OCI-LY7 (cell line): ENCODE data around the gene PSME3. TPM values are rescaled to one million over a fixed set of nuclear protein-coding genes. Genes with fewer than 3 reads are reported as not detected.

Source experiments
- BruUV-seq: library from RNA; stranded (reverse); fragments of 400-500 nt; replicated peaks from 2 replicates; lab custom pipeline; 2021; lab: Mats Ljungman, UMichigan
- CTCF ChIA-PET: fragments of 300-600 bp; sonication (Branson Sonifier 250); formaldehyde crosslinking; loops from one replicate; lab custom pipeline; 2022; ENCODE audit warnings: antibody characterized with exemption; ENCODE audit not compliant: unreplicated experiment; lab: Charles Lee
- POLR2A ChIA-PET: fragments of 300-600 bp; sonication (Branson Sonifier 250); formaldehyde crosslinking; loops from one replicate; lab custom pipeline; 2022; ENCODE audit warnings: antibody characterized with exemption; lab: Charles Lee
- DNase-seq: peaks from one replicate; pipeline ENCODE4 v3.0.0-alpha.2; 2015; ENCODE audit warnings: low spot score
- H2AFZ ChIP-seq: fragments of 200-600 bp; sonication (generic), shearing (Covaris generic); 2 replicates; pipeline ENCODE4 v1.6.1; 2014; ENCODE audit warnings: mild to moderate bottlenecking, antibody characterized with exemption, low read length, moderate library complexity
- H3K27ac ChIP-seq: fragments of 200-600 bp; sonication (generic); 2 replicates; pipeline ENCODE4 v1.5.1; 2014; ENCODE audit warnings: mixed run types, low read depth, mild to moderate bottlenecking, moderate library complexity, low read length, inconsistent platforms; ENCODE audit not compliant: poor library complexity, severe bottlenecking
- H3K36me3 ChIP-seq: fragments of 200-600 bp; sonication (generic); 2 replicates; pipeline ENCODE4 v1.6.1; 2014; ENCODE audit warnings: mild to moderate bottlenecking, antibody characterized with exemption, low read length, moderate library complexity, mixed read lengths; ENCODE audit not compliant: insufficient read depth
- H3K4me1 ChIP-seq: fragments of 200-600 bp; sonication (generic); 2 replicates; pipeline ENCODE4 v1.5.1; 2014; ENCODE audit warnings: mild to moderate bottlenecking, low read length; ENCODE audit not compliant: insufficient read depth, poor library complexity, severe bottlenecking
- H3K4me2 ChIP-seq: fragments of 200-600 bp; sonication (generic); 2 replicates; pipeline ENCODE4 v1.6.1; 2014; ENCODE audit warnings: mild to moderate bottlenecking, low read length
- H3K4me3 ChIP-seq: fragments of 200-600 bp; sonication (generic); 2 replicates; pipeline ENCODE4 v1.5.1; 2014; ENCODE audit warnings: mild to moderate bottlenecking, low read depth, low read length; ENCODE audit not compliant: poor library complexity, severe bottlenecking
- H3K79me2 ChIP-seq: fragments of 200-600 bp; sonication (generic); 2 replicates; pipeline ENCODE4 v1.6.1; 2016; ENCODE audit warnings: low read depth, mild to moderate bottlenecking, low read length, moderate library complexity, mixed read lengths; ENCODE audit not compliant: insufficient read depth
- H3K9me2 ChIP-seq: fragments of 200-600 bp; sonication (generic); 2 replicates; pipeline ENCODE4 v1.6.1; 2016; ENCODE audit warnings: mild to moderate bottlenecking, low read length, mixed read lengths; ENCODE audit not compliant: insufficient read depth
- H3K9me3 ChIP-seq: fragments of 200-600 bp; sonication (generic); 2 replicates; pipeline ENCODE4 v1.6.1; 2014; ENCODE audit warnings: mild to moderate bottlenecking, mixed run types, low read length, mixed read lengths
- H4K20me1 ChIP-seq: fragments of 200-600 bp; sonication (generic); 2 replicates; pipeline ENCODE4 v1.6.1; 2014; ENCODE audit warnings: mild to moderate bottlenecking, antibody characterized with exemption, low read length, moderate library complexity, mixed read lengths; ENCODE audit not compliant: insufficient read depth
- EZH2phosphoT487 ChIP-seq: fragments of 200-600 bp; sonication (generic); IDR thresholded peaks from 2 replicates; pipeline ENCODE4 v1.6.1; 2018; ENCODE audit warnings: low read depth, borderline replicate concordance, mild to moderate bottlenecking, mixed run types, antibody characterized with exemption, low read length, moderate library complexity, mixed read lengths
- intact Hi-C: fragments of 100-400 bp; cut with micrococcal nuclease; formaldehyde crosslinking; loops from one replicate; pipeline ENCODE4 v1.10.0; 2022; ENCODE audit not compliant: unreplicated experiment
- total RNA-seq, 2 experiments: library from RNA; depleted of rRNA in 1 of 2; stranded (reverse); fragments of >200 nt in 1 of 2; shearing (Covaris generic) in 1 of 2; gene quantifications; 2 replicates each; pipeline ENCODE4 v1.2.3, GENCODE V29; 2014 to 2022
- TF ChIP-seq, protein P1 (sequence below): fragments of 200-600 bp; sonication (generic); conservative IDR thresholded peaks from 2 replicates; pipeline ENCODE4 v1.5.1; 2014; ENCODE audit warnings: mild to moderate bottlenecking, antibody characterized with exemption, low read length, moderate library complexity, mixed read lengths

Gene PSME3
- total RNA-seq, 2 experiments from 2014 or later, result 81.9 to 167 TPM

- Histone ChIP-seq H4K20me1 (peaks cover 8% of the 10 kb centered on the region; the same call in 1 of the 2 replicates), H3K4me3 (no peak overlapping the region), H3K4me1 (peaks cover 15% of the 10 kb centered on the region), H3K79me2 (peaks cover 37% of the 10 kb centered on the region), H3K4me2 (no peak overlapping the region), H2AFZ (no peak overlapping the region), H3K9me3 (no peaks in the 10 kb centered on the region), H3K36me3 (peaks cover 22% of the 10 kb centered on the region), H3K9me2 (no peaks in the 10 kb centered on the region), H3K27ac (no peak overlapping the region)
- TF ChIP-seq, protein P1, sequence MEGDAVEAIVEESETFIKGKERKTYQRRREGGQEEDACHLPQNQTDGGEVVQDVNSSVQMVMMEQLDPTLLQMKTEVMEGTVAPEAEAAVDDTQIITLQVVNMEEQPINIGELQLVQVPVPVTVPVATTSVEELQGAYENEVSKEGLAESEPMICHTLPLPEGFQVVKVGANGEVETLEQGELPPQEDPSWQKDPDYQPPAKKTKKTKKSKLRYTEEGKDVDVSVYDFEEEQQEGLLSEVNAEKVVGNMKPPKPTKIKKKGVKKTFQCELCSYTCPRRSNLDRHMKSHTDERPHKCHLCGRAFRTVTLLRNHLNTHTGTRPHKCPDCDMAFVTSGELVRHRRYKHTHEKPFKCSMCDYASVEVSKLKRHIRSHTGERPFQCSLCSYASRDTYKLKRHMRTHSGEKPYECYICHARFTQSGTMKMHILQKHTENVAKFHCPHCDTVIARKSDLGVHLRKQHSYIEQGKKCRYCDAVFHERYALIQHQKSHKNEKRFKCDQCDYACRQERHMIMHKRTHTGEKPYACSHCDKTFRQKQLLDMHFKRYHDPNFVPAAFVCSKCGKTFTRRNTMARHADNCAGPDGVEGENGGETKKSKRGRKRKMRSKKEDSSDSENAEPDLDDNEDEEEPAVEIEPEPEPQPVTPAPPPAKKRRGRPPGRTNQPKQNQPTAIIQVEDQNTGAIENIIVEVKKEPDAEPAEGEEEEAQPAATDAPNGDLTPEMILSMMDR, result no peak
- no peak for TF ChIP-seq EZH2phosphoT487
- intact Hi-C loops, result loop anchor here (5.0 kb wide), 2 partner anchors 76 to 166 kb away; partner anchors contain the start of gene RPL27
- CTCF ChIA-PET, result no interaction called here
- no peak for DNase-seq
- no TSS peak for BruUV-seq
- POLR2A ChIA-PET, result interaction anchor here (0.8 to 1.5 kb wide), 2 partner anchors 77 to 167 kb away, joined by 3 read pairs; no protein-coding TSS in a partner anchor
Observed at GRCh38 chr17:42830971-42831370, 2.2 kb upstream of the PSME3 start.

DNA sequence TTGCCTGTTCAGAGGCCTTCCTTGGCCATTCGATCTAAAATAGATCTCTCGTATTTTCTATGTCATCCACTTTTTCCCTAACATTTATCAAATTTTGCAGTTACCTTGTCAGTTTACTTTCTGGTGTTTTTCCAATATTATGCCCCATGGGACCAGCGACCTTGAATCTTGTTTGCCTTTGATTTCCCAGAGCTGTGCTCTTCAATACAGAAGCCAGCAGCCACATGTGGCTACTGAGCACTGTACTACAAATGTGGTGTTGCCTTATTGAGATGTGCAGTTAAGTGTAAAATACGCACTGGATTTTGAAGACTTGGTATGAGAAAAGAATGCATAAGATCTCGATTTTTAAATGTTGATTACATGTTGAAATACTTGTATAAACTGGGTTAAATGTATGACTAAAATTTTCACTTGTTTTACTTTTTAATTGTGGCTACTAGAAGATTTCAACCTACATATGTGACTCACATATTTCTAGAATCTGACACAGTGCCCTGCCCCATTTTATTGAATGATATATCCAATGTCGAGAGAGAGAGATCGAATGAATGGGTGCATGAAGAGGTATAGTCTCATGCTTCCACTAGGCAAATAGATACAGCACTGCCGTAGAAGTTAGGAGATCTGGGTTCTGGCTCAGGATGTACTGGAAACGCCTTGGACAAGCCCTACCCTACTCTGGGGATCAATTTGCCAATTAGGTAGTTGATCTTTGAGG lies 824 bp upstream of the PSME3 start:
- peak overlapping the region; percentile 86 for H2AFZ ChIP-seq
- peak overlapping the region; percentile 60 for H3K27ac ChIP-seq
- TSS peak; percentile 88 for BruUV-seq
- H3K36me3 ChIP-seq, result peaks cover 35% of the 10 kb centered on the region
- ChIA-PET POLR2A (interaction anchor here (0.5 to 2.2 kb wide), 5 partner anchors 9 to 165 kb away, joined by 3 to 12 read pairs (median 3); partner anchors contain the start of gene BECN1), CTCF (interaction anchor here (0.6 kb wide), 1 partner anchor 8 kb away, joined by 4 read pairs; the partner anchor contains the start of gene BECN1)
- H3K79me2 ChIP-seq, result peaks cover 43% of the 10 kb centered on the region
- peaks cover 15% of the 10 kb centered on the region for H3K4me1 ChIP-seq
- intact Hi-C loops, result loop anchor here (5.0 kb wide), 2 partner anchors 75 to 165 kb away; partner anchors contain the start of gene RPL27
- no peaks in the 10 kb centered on the region for H3K9me3 ChIP-seq
- peaks cover 8% of the 10 kb centered on the region; the same call in 1 of the 2 replicates for H4K20me1 ChIP-seq
- H3K4me3 ChIP-seq, result peak overlapping the region; percentile 99
- DNase-seq, result no peak
- TF ChIP-seq, protein P1, result no peak
- no peak for TF ChIP-seq EZH2phosphoT487
- H3K4me2 ChIP-seq, result peak overlapping the region; percentile 87
- no peaks in the 10 kb centered on the region for H3K9me2 ChIP-seq
